Measurements from ENCODE around the gene JKAMP.

DNA sequence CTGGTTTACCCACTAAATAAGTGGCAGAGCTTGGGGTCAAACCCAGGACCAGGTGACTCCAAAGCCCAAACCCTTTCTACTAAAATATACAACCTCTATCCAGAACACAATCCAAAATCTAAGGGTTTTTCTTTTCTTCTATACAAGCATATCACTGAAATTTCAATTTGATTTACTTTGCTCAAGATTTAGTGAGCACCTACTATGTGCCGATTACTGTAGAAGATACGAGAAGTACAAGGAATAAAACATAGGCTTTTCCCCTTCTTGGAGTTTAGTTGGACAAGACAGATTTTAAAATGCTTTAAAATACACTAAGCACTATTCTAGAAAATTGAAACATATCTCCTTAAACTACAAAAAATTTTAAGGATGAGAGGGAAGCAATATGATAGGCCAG is 2.9 kb upstream of the JKAMP start:
- no peak for TF ChIP-seq EZH2phosphoT487 (IDR thresholded peaks at IDR 0.05; ENCODE audit: low read depth)
- TF ChIP-seq, protein P1, sequence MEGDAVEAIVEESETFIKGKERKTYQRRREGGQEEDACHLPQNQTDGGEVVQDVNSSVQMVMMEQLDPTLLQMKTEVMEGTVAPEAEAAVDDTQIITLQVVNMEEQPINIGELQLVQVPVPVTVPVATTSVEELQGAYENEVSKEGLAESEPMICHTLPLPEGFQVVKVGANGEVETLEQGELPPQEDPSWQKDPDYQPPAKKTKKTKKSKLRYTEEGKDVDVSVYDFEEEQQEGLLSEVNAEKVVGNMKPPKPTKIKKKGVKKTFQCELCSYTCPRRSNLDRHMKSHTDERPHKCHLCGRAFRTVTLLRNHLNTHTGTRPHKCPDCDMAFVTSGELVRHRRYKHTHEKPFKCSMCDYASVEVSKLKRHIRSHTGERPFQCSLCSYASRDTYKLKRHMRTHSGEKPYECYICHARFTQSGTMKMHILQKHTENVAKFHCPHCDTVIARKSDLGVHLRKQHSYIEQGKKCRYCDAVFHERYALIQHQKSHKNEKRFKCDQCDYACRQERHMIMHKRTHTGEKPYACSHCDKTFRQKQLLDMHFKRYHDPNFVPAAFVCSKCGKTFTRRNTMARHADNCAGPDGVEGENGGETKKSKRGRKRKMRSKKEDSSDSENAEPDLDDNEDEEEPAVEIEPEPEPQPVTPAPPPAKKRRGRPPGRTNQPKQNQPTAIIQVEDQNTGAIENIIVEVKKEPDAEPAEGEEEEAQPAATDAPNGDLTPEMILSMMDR (IDR thresholded peaks at IDR 0.05; ENCODE audit: low read depth, low read length) = no peak
